Suppressor macrophage treated with lipopolysaccharide for 4 hours (primary cell): ENCODE measurements around the gene MAL.
"Not testable (repeated sequence)": the region's sequence is repeated elsewhere in the genome, so short reads cannot be mapped to it uniquely, and the experiment has no call there.

ENCODE experiments used
- DNase-seq: peaks from one replicate; pipeline ENCODE4 v3.0.0-alpha.2; 2020

MAL gene

GRCh38 chr2:95034818-95035217 lies 9.3 kb downstream of the MAL start:
- DNase-seq, result no peak

- no peak for DNase-seq
These were observed 11.3 kb downstream of the MAL start for GRCh38 chr2:95036596-95037383.

- no peak for DNase-seq
These were observed 11.9 kb downstream of the MAL start for GRCh38 chr2:95037384-95037839.

GRCh38 chr2:95037841-95038585 lies 12.5 kb downstream of the MAL start:
- not testable (repeated sequence) for DNase-seq

GRCh38 chr2:95038635-95039298 lies 13.3 kb downstream of the MAL start:
- DNase-seq, result no peak

- no peak for DNase-seq
These were observed 13.9 kb downstream of the MAL start for GRCh38 chr2:95039363-95039762.

- DNase-seq, result no peak
These were observed 14.5 kb downstream of the MAL start for GRCh38 chr2:95039978-95040377.

- no peak for DNase-seq
These were observed 14.9 kb downstream of the MAL start for GRCh38 chr2:95040426-95040825.

GRCh38 chr2:95041060-95041823 lies 15.7 kb downstream of the MAL start:
- no peak for DNase-seq

GRCh38 chr2:95041824-95042442 lies 16.4 kb downstream of the MAL start:
- DNase-seq, result no peak

GRCh38 chr2:95042472-95043271 lies 17.2 kb downstream of the MAL start:
- no peak for DNase-seq

- DNase-seq, result no peak
These were observed 18.0 kb downstream of the MAL start for GRCh38 chr2:95043300-95044093.

- DNase-seq, result no peak
These were observed 19.1 kb downstream of the MAL start for GRCh38 chr2:95044601-95045000.

- no peak for DNase-seq
These were observed 21.0 kb downstream of the MAL start for GRCh38 chr2:95046371-95047112.

- no peak for DNase-seq
These were observed 22.4 kb downstream of the MAL start for GRCh38 chr2:95047629-95048510.

GRCh38 chr2:95048825-95049682 lies 23.5 kb downstream of the MAL start:
- no peak for DNase-seq

- no peak for DNase-seq
These were observed 24.1 kb downstream of the MAL start for GRCh38 chr2:95049683-95049955.

- DNase-seq, result no peak
These were observed 24.5 kb downstream of the MAL start for GRCh38 chr2:95049961-95050360.
